Esophagus squamous epithelium (tissue), 5 donors: ENCODE data around the gene MBOAT1. TPM values are rescaled to one million over a fixed set of nuclear protein-coding genes. Genes with fewer than 3 reads are reported as not detected.

Source experiments
- DNase-seq: peaks from one replicate; lab custom pipeline; 2025; lab: John Stamatoyannopoulos, UW
- H3K27ac ChIP-seq, 4 donors: fragments of 200-600 bp; sonication (generic); one replicate each; pipeline ENCODE4 v1.5.1; 2016 to 2019; ENCODE audit warnings: mild to moderate bottlenecking in 1 of 4
- H3K27me3 ChIP-seq, 4 donors: fragments of 200-600 bp; sonication (generic); 1 replicate in 3 of 4; 2 replicates in 1 of 4; pipeline versions ENCODE4 v1.5.1 to v1.6.0; 2017 to 2021; ENCODE audit warnings: antibody characterized with exemption in 1 of 4
- H3K36me3 ChIP-seq, 3 donors: fragments of 200-600 bp; sonication (generic); one replicate each; pipeline ENCODE4 v1.5.1; 2016 to 2019
- H3K4me1 ChIP-seq, 3 donors: fragments of 200-600 bp; sonication (generic); one replicate each; pipeline ENCODE4 v1.5.1; 2017 to 2019
- H3K4me3 ChIP-seq, 4 donors: fragments of 200-600 bp; sonication (generic); 1 replicate in 3 of 4; 2 replicates in 1 of 4; pipeline ENCODE4 v1.5.1; 2016 to 2019; ENCODE audit warnings: mild to moderate bottlenecking in 2 of 4, moderate library complexity in 1 of 4
- H3K9me3 ChIP-seq, 3 donors: fragments of 200-600 bp; sonication (generic); one replicate each; pipeline ENCODE4 v1.5.1; 2016 to 2019
- POLR2A ChIP-seq, 4 donors: fragments of 450-650 bp; IDR thresholded peaks; one replicate each; pipeline ENCODE4 v1.6.1; 2017; ENCODE audit warnings: antibody characterized with exemption in 4 of 4, mild to moderate bottlenecking in 4 of 4, moderate library complexity in 3 of 4
- WGBS, 2 donors: methylation state at CpG; one replicate each; pipeline ENCODE4 v1.1.5; 2018; 5-methylcytosine and 5-hydroxymethylcytosine counted together
- intact Hi-C: fragments of 100-400 bp; cut with DNase I; formaldehyde crosslinking; loops from one replicate; pipeline ENCODE4 v1.15.0; 2022
- total RNA-seq, 4 donors: library from RNA; depleted of rRNA; stranded (reverse); fragments of >200 nt; gene quantifications; one replicate each; pipeline ENCODE4 v1.1.0, GENCODE V29; 2016
- TF ChIP-seq, protein P1 (sequence below), 6 experiments: fragments of 450-650 bp in 4 of 6; fragments of 200-600 bp in 2 of 6; sonication (generic) in 2 of 6; IDR thresholded peaks; one replicate each; pipeline ENCODE4 v1.5.1; 2016 to 2019; ENCODE audit warnings: antibody characterized with exemption in 6 of 6, mild to moderate bottlenecking in 4 of 6, moderate library complexity in 4 of 6
- donor health status: DM: yes; HTN: yes; CAD: no.

The MBOAT1 gene
- total RNA-seq, 4 donors from 2014 or later, result 5.2 to 12.8 (median 12.0) TPM

DNA sequence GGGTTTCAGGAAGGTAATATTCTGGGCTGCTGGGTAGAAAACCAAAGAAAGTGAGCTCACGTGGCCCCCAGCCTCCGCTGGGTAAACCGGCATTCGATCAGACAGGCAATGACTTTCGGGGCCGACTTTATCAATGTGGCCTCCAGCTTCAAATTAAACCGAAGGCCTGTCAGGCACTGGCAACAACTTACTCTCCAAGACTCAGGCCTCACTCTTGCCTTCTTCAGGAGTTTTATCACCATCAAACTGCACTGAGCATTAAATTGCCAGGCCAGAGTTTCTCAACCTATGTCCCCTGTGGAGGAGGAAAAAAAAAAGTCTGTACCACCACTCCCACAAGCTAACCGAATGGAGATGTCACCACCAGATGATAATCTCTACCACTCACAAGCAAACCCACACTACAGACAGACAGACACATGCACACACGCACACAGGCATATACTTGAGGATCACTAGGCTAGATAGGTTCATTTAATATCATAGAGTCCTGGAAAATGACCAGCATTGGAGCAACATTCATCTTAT, 1.1 kb upstream of the MBOAT1 start:
- intact Hi-C loops, result no loop called here
- peaks cover 12 to 65% (median 29%) of the 10 kb centered on the region in 3 donors for H3K4me1 ChIP-seq
- peak overlapping the region; percentile 72 to 82 (median 74) for H3K4me3 ChIP-seq
- TF ChIP-seq, protein P1, sequence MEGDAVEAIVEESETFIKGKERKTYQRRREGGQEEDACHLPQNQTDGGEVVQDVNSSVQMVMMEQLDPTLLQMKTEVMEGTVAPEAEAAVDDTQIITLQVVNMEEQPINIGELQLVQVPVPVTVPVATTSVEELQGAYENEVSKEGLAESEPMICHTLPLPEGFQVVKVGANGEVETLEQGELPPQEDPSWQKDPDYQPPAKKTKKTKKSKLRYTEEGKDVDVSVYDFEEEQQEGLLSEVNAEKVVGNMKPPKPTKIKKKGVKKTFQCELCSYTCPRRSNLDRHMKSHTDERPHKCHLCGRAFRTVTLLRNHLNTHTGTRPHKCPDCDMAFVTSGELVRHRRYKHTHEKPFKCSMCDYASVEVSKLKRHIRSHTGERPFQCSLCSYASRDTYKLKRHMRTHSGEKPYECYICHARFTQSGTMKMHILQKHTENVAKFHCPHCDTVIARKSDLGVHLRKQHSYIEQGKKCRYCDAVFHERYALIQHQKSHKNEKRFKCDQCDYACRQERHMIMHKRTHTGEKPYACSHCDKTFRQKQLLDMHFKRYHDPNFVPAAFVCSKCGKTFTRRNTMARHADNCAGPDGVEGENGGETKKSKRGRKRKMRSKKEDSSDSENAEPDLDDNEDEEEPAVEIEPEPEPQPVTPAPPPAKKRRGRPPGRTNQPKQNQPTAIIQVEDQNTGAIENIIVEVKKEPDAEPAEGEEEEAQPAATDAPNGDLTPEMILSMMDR (IDR thresholded peaks at IDR 0.05), result no peak
- no peak for TF ChIP-seq POLR2A (IDR thresholded peaks at IDR 0.05)
- H3K36me3 ChIP-seq, result no peaks in the 10 kb centered on the region
- peak overlapping the region; percentile 91 to 95 (median 92) for H3K27ac ChIP-seq
- WGBS, 2 donors, result 37 to 65% methylated on average over 8 to 9 of the region's 9 CpGs
- DNase-seq, result no peak
- H3K9me3 ChIP-seq, result no peaks in the 10 kb centered on the region
- H3K27me3 ChIP-seq, result no peaks in the 10 kb centered on the region

DNA sequence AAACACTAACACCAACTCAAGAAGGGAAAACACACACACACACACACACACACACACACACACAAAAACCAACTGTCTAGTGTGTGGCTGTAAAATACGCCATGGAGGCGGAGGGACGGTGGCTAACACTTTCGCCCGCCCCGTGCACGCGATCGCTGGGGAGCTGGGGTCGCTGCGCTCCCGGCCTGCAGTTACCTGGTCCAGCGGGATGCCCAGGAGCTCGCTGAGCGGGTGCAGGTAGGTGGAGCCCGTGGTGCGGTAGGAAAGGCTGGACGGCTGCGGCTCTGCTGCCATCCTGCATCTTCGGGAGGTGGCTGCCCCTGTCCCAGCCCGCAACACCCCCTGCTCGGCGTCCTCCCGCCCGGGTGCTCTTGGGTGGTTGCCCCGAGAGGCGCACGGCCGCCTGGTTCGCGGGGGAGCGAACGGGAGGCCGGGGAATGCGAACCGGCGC, 303 bp downstream of the MBOAT1 start:
- no peak for DNase-seq
- intact Hi-C loops, result no loop called here
- H3K36me3 ChIP-seq, result no peaks in the 10 kb centered on the region
- no peaks in the 10 kb centered on the region for H3K9me3 ChIP-seq
- peak overlapping the region; percentile 72 to 82 (median 74) for H3K4me3 ChIP-seq
- H3K4me1 ChIP-seq, result peaks cover 12 to 61% (median 20%) of the 10 kb centered on the region in 3 donors
- H3K27ac ChIP-seq, result peak overlapping the region; percentile 91 to 95 (median 92)
- WGBS, 2 donors, result 0% methylated on average over 6 to 13 of the region's 37 CpGs
- no peak for TF ChIP-seq POLR2A (IDR thresholded peaks at IDR 0.05)
- TF ChIP-seq, protein P1 (IDR thresholded peaks at IDR 0.05), result no peak
- no peaks in the 10 kb centered on the region for H3K27me3 ChIP-seq

DNA sequence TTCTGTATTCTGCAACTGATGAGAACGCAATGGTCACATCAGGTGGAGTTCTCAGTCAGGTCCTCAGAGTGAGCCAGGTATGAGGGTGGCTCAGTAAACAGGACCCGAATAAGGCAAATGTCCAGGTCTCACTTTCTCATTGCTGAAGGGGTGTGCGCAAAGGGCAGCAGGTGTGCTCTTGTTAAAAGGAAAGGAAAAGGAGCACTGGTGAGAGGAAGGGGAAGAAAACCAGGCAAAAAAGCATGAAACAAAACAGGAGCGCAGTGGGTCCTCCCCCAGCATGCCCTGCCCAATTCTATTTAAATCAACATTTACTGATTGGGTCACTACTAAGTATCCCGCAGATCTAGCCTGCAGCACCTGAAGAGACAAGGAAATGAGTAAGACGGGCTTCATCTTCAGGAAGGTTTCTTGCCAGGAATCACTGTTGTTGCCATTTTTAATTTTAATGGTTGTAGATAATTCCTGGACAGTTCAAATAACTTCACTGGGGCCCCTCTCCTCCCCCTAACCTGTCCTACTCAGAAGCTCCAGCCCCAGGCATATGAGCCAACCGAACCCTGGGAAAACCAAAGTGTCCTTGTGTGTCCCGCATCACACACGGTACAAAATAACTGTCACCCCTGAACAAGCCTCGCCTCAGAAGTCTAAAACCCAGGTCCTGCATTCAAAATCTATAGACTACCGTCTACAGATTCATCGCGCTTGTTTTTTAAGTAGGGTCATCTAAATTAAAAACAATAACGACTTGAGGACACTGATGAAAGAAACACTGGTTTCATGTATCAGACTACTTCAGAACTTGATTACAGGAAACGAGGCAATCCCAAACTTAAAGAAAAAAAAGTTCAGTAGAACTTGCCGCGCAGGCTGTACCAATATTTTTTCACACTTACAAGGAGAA, 980 bp downstream of the MBOAT1 start:
- intact Hi-C loops, result no loop called here
- DNase-seq, result no peak
- 7 to 10% methylated on average over 17 of the region's 17 CpGs for WGBS, 2 donors

DNA sequence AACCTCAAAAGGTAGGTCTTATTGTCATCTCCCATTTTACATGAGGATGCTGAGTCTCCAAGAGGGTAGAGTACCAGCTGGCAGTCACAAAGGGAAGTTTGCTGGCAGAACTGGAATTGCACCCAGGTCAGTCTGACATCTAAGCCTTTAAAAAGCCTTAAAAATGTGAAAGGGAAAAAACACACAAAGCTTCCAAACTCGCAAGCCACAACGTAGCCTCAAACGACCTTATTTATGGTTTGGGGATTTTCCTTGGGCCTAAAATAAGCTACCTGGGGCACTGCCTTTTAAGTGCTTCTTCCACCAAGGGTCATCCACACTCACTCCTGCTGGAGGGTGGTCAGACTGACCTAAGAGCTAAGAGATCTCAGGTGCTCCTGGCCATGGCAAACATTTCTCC, 2.1 kb downstream of the MBOAT1 start:
- WGBS, 2 donors, result 47 to 59% methylated on average over 3 of the region's 3 CpGs
- H3K36me3 ChIP-seq, result no peaks in the 10 kb centered on the region
- DNase-seq, result no peak
- peak overlapping the region in 2 of 4 donors; percentile 72 to 82 for H3K4me3 ChIP-seq
- TF ChIP-seq, protein P1 (IDR thresholded peaks at IDR 0.05), result no peak
- TF ChIP-seq POLR2A (IDR thresholded peaks at IDR 0.05), result no peak
- peak overlapping the region in 3 of 4 donors; percentile 49 to 95 (median 91) for H3K27ac ChIP-seq
- no peaks in the 10 kb centered on the region for H3K27me3 ChIP-seq
- intact Hi-C loops, result no loop called here
- H3K9me3 ChIP-seq, result no peaks in the 10 kb centered on the region
- H3K4me1 ChIP-seq, result peaks cover 12 to 70% (median 17%) of the 10 kb centered on the region in 3 donors

More for the DNA sequence above, 980 bp downstream of the MBOAT1 start:
- Histone ChIP-seq H3K9me3 (no peaks in the 10 kb centered on the region), H3K27me3 (no peaks in the 10 kb centered on the region), H3K27ac (peak overlapping the region; percentile 91 to 95 (median 92)), H3K36me3 (no peaks in the 10 kb centered on the region), H3K4me1 (peaks cover 12 to 60% (median 17%) of the 10 kb centered on the region in 3 donors), H3K4me3 (peak overlapping the region; percentile 72 to 82 (median 74))
- TF ChIP-seq, protein P1 (IDR thresholded peaks at IDR 0.05), result no peak
- peak in 3 of 4 donors; percentile 24 to 47 (median 36) for TF ChIP-seq POLR2A (IDR thresholded peaks at IDR 0.05)
